GM19395 (cell line): Measurements from ENCODE around the gene CROCC2.

Source experiments
- ATAC-seq: cut with Tn5 transposase; IDR thresholded peaks from one replicate; pipeline ENCODE4 v1.9.1; 2021; ENCODE audit warnings: mild to moderate bottlenecking, moderate library complexity; ENCODE audit not compliant: unreplicated experiment

Gene CROCC2

GRCh38 chr2:241008711-241009121, 102.6 kb downstream of the CROCC2 start:
- ATAC-seq = no peak

DNA sequence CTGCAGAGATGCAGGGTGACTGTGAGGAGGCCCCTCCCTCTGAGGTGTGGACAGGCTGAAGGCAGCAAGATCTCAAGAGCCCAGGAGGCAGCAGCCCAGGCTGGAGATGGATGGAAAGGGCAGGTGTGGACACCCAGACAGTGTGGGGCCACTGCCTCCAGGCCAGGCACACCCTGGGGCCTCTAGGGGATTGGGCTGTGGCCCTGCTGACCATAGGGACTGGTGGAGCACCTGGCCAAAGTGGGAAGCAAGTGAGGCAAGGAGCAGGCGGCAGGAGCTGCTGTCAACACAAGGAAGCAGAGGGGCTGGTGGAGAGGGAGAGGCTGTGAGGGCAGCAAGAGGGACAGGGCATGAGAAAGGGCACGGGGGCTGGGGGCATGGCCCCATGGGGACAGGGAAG, 103.1 kb downstream of the CROCC2 start:
- ATAC-seq = no peak

- ATAC-seq = no peak
These were observed 103.7 kb downstream of the CROCC2 start for GRCh38 chr2:241009601-241010530.

- ATAC-seq = no peak
These were observed 104.6 kb downstream of the CROCC2 start for GRCh38 chr2:241010531-241011295.

GRCh38 chr2:241011296-241011600, 105.1 kb downstream of the CROCC2 start:
- ATAC-seq = no peak

DNA sequence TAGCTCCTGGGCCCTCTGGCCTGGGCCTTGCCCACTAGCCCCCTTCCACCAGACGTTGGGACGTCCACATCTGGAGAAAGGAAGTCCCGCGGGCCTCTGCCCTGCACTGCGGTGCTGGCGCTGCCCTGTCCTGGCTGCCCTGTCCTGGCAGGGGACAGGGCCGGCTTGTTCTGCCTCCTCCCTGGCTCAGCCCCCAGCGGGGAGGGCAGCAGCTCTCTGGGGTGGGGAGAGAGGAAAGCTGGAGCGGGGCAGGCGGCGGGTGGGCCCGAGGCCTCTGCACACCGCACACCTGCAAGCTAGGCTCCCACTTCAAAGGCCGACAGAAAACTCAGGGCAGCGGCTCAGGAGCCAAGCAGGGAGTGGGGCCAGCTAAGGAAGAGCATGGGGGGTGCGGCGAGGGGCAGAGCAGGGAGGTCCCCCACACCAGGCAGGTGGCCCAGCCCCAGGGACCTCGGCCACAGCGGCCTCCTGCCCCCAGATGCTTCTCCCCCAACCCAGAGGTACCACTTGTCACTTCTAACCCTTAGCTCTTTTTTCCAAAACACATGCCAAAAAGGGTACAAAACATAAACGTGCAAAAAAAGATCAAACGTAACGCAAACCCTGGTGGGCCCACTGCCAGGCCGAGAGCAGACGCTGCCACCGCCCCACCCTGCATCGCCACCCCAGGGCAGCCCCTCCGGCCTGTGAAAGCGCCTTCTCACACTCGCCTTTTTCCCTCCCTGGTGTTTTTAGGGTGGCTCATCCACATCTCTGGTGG, 105.8 kb downstream of the CROCC2 start:
- no peak for ATAC-seq

- ATAC-seq = no peak
These were observed 108.1 kb downstream of the CROCC2 start for GRCh38 chr2:241014224-241014623.

DNA sequence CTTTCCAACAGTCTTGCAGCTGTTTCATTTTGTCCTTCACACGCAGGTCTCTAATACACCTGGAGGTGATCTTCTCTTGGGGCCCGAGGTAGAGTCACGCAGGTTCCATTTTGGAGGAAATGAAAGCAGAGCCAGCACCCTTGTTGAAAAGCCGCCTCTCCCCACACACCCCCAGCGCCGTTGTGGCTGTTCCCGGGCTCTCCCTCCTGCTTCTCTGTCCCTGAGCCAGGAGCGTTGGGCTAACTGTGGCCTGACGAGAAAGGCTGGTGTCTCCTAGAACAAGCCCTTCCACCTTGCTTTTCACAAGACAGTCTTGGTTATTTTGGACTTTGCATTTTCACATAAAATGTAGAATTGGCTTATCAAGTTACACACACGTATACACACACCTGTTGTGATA, 108.6 kb downstream of the CROCC2 start:
- ATAC-seq = no peak

DNA sequence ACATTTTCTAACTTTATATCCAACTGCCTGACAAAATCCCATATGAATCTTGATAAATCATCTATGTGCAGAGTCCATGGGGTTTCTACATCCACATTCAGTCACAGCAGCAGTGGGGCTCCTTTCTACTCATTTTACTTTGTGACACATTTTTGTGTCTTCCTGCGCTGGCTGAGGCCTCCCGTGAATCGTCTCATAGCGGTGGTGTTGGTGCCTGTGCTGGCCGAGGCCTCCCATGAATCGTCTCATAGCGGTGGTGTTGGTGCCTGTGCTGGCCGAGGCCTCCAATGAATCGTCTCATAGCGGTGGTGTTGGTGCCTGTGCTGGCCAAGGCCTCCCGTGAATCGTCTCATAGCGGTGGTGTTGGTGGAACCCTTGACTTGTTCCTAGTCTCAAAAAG, 109.3 kb downstream of the CROCC2 start:
- no peak for ATAC-seq

DNA sequence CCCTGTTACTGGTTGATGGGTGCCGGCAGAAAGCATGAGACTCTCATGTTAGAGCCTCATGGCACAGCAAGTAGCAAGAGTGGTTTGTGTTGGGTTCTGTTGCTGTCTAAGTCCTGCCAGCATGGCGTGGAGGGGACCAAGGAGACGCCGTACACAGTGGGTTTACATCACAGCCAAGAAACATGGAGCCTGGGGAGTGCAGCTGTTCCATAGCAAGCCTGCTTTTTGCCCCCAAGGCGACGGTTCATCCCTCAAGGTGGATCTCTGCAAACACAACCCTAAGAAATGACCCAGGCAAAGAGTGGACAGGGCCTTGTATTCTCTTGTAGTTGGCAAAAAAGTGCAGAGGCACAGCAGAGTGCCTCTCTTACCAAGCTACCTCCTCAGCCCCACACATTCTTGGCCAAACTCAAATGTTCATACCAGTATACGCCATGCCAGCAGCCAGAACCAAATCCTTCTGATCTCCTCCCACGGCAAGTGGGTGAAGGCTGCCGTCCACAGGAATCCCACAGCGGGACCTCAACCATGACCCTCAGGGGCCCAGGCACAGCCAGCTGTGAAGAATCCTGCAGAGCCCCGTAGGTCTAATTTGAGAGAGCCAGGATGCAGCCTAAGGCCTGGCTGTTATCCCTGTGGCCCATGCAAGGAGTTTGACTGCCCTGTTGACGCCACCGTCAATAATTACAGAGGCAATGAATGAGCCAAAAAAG, 111.2 kb downstream of the CROCC2 start:
- ATAC-seq = no peak

DNA sequence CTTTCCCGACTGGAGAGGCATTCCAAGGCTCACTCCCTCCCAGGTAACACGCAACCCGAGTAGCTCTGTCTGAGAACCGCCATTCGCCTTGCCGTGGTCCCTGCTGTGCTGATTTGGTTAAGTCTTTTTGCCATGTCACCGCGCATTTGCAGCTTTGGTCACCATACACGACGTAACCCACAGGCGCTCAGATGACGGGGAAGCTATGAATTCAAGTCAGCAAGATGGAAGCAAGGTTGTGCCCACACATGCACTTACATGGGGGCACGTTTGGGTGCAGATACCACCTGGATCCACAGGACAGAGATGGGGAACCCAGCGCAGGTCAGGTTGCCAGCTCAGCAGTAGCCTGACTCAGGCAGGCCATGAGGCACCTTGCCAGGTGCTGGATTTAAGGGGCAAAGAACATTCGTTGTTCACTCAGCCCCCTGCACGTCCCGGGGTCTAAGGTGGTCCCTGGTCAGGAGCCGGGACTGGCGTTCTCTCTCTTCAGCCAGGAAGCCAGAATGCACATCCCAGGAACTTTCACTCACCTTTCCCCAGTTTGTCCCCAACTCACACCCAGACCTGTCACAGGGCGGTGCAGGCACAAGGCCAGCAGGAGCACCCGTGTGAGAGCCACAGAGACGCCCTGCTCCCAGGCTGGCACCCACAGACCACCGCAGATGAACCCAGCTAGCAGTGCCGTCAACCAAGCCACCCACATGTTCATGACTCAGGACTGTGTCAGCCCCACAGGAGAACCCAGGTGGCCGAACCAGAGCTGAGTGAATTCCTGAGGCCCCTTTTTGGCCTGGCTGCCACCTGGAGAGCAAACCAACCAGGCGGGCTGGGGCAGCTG, 112.1 kb downstream of the CROCC2 start:
- ATAC-seq = no peak

DNA sequence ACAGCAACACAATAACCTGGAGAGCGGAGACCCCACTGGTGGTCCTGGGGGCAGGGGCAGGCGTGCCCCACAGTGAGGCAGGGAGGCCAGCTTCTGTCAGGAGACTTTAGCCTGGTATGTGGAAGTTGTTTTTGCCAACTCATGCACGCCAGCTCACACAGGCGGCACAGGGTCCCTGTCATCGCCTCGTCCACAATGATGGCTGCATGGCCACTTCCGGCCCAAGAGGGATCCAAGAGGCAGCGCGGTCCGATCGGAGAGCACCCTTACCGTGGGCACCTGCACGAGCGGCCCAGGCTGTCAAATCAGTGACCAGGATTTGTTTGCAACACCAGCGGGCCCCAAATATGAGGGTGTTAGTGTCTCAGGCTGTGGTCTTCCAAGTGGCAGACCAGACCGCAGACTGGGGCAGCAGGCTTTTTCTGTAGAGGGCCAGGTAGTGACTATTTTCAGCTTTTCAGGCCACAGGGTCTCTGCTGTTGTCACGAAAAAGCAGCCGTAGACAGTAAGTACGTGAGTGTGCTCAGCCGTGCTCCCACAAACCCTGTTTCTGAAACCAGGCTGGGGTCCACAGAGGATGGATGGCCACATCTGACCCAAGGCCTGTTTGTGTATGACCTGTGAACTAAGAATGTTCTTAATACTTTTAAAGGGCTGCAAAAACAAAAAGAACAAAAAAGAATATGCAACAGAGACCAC, 113.5 kb downstream of the CROCC2 start:
- no peak for ATAC-seq

- ATAC-seq = no peak
These were observed 114.1 kb downstream of the CROCC2 start for GRCh38 chr2:241020201-241020600.

DNA sequence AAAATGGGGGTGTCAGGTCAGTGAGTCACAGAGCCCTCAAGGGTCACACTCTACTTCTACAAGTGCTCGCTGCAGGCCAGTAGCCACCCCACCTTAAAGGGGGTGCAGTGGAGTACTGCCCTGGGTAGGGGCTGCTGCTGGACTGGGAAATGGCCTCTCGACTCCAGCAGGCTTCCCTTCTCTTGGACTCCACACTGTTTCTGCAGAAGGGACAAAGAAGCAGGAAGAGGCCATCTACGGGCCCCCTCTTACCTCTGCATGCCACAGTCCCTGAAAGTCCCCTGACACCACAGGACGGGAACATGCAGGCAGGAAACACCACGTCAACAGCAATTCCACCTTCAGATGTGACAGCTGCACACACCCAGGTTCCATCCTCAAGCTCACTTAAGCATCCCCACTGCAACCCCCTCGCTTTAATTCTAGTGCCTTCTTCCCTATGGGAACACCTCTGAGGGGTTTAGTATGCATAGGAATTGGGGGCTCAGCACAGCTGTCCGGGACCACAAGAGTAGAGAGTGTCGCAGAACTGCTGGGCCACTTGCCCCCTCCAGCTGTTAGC, 114.6 kb downstream of the CROCC2 start:
- no peak for ATAC-seq

DNA sequence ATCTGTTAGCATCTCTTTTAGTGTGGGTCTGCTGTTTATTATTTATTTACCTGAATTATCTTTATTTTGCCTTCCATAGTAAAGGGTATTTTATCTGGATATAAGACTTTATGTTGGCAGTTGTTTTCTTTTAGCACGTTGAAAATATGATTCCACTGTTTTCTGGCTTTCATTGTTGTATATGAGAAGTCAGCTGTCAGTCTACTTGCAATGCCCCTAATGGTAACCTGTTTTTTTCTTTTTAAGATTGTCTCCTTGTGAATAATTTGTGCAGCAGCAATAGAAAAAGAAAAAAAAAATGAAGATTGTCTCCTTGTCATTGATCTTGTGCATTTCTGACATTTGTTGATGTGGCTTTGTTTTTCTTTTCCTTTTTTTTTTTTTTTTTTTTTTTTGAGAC, 119.5 kb downstream of the CROCC2 start:
- ATAC-seq = no peak

DNA sequence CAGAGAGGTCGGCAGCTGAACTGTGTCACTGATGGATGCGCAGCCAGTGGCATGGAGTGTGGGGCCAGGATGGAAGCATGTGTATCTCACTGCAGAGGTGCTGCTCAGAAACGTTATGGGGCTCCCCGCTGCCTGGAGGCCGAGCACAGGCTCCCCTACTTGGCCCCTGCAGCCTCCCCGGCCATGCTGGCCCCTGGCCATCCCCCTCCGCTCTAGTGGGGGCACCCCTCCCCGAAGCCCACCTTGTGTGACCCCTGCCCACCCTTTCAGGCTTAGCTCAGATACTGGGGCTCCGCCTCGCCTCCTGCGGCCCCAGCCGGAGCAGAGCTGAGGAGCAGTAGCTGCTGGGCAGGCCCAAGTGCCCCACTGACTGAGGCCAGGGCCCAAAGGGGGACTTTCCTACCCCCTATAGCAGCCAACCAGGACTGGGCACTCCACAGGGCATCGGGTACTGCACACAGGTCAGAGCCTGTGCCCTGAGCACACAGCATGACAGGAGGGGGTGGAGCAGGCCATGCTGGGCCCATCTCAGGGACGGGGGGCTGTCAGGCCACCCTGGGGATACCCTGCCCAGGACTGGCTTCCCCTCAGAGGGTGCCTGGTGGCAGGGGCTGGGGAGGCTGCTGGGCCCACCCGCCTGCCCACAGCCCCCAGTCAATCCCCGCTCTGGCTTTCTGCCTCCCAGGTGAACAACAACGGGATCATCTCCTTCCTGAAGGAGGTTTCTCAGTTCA, 123.6 kb downstream of the CROCC2 start:
- ATAC-seq = no peak

DNA sequence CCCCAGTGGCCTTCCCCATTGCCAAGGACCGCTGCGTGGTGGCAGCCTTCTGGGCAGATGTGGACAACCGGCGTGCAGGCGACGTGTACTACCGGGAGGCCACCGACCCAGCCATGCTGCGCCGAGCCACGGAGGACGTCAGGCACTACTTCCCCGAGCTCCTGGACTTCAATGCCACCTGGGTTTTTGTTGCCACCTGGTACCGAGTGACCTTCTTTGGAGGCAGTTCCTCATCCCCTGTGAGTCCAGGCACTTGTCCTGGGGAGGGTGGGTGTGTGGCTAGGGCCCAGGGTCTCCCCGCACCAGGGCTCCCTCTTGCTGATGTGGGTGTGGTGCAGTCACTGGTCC, 124.2 kb downstream of the CROCC2 start:
- ATAC-seq = no peak

- no peak for ATAC-seq
These were observed 124.7 kb downstream of the CROCC2 start for GRCh38 chr2:241030883-241031282.
